DMS 273 (cell line): ENCODE results near the gene AUNIP.

Experiments
- DNase-seq: peaks from one replicate; lab custom pipeline; 2025; ENCODE audit not compliant: unreplicated experiment; lab: John Stamatoyannopoulos, UW

AUNIP gene

DNA sequence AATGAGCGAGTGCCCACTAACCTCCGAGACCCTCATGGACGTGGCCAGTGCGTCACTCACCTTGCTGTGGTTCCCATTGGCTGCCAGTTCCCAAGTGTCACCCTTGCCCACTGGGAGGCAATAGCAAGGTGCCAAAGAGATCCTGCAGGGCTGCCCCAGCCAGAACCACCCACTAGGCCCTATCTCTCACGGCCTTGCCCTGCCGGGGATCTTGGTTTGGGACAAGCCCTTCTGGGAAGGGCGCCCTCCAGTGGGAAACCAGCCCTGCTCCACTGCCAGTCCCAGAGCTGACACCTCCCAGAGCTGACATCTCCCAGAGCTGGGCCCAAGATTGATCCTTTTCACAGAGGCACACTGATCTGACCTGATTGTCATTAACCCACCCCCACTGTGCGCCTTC is 61.3 kb downstream of the AUNIP start:
- DNase-seq: peak; percentile 75

DNA sequence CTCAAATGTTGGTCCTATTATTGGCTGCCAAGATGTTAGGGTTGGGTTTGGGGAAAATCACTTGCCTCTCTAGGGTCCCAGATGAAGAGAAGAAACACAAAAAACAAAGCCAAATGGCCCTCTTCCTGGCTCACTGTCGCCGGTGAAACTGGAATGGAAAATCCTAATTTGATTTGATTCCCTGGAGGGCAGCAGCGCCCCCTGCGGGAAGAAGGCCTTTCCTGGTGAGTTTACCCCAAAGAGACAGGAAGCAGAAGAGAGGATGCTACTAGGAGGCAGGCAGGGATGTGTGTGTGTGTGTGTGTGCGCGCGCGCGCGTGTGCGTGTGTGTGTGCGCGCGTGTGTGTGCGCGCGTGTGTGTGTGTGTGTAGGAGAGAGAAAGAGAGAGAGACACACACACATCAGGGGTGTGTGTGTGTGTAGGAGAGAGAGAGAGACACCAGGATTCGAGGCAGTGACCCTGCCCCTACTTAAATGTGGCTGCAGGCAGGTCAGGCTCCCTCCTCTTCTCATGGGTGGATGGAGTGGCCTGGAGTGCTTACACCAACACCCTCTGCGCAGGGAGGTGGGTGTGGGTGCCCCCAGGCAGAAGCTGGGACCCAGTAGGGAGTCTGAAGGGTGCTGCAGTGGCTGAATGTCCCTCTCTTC is 62.3 kb downstream of the AUNIP start:
- DNase-seq: peak; percentile 95

DNA sequence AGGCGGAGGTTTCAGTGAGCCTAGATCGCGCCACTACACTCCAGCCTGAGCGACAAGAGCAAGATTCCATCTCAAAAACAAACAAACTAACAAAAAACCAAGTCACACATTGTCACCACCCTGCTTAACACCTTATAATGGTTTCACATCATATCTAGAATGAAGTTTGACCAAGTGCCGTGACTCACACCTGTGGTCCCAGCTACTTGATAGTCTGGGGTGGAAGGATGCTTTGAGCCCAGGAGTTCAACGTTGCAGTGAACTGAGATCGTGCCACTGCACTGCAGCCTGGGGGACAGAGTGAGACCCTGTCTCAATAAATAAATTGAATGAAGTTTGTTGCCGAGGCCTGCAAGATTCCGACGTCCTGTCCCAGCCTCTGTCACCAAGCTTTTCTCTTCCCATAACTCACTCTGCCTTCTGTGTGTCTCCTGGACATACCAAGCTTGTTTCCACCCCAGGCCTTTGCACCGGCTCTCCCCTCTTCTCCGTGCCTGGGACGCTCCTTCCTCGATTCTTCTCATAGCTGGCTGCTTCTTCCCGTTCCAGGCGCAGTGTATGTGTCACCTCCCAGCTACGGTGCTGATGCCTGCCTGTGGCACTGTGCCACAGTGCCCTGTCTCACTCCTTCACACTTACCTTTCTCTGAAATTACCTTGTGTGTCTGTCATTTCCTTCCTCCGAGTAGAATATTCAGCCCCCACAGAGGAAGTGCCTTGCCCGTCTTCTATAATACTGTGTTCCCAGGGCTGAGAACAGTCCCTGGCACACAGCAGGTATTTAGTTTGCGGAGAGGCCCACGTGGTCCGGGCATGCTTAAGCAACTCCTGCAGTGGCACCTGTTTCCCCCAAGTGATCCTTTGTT is 63.1 kb downstream of the AUNIP start:
- no peak for DNase-seq

DNA sequence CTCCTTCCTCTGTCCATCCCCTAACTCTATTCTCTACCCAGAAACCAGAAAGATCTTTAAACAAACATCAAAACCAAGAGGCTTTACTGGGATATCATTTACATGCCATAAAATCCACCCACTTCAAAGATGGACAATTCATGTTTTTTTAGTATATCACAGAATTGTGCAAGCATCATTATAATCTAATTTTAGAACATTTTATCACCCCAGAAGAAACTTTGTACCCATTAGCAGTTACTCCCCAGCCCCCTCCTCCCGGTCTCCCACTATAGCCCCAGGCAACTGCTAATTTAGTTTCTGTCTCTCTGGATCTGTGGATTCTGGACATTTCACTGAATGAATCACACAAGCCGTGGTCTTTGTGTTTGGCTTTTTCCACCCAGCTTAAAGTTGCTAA is 64.0 kb downstream of the AUNIP start:
- no peak for DNase-seq

DNA sequence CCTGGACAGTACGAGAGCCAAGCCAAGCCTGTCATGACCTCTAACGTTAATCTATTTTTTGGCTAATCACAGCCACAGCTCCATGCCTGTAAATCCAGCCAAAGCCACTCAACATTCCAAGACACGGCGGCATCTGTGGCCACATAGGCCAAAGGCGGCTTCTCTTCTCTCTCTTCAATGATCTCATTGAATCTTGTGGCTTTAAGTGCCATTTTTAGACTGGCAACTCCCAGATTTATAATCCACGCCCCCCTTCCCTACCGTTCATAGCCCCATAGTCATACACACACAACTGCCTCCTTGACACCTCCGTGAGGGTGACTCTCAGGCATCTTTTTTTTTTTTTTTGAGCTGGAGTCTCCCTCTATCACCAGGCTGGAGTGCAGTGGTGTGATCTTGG is 64.9 kb downstream of the AUNIP start:
- no peak for DNase-seq

DNA sequence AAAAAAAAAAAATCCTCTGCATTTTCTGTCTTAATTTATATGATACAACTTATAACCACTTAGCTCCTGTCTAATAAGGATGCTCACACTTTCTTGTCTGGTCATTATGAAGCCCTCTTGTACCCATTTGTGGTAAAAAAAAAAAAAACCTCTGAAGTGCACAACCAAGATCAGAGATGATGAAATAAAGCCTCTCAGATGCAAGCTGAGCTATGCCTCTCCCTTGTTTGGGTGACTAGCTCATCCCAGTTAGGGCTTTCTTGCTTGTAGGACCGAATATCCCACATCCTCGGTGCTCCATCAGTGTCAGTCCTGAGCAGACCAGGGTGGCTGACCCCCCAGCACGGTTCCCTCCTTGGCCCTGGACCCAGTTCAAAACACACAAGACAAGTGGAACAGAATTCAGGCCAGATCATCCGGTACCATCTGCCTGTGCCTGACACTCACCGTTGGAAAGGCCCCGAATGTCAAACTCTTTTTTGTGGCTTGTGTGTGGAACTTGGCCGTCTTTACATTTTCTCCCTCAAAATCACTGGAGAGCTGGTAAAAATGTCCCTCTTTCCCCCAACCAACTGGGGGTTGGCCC is 65.6 kb downstream of the AUNIP start:
- no peak for DNase-seq

DNA sequence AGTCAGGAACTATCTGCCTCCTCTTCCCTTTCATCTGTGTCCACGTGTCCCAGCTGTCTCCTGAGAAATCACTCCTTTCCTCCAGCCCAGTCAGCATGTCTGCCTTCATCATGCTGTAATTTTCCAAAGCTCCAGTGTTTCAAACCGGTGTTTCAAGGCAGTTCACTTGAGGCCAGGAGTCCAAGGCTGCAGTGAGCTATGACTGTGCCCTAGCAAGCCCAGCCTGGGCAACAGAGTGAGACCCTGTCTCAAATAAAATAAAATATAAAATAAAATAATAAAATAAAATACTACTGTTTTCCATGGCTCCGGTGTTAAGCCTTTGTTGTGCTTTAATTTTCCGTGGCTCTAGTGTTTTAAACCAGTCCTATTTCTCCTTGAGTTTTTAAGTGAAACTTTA is 67.1 kb downstream of the AUNIP start:
- no peak for DNase-seq

DNA sequence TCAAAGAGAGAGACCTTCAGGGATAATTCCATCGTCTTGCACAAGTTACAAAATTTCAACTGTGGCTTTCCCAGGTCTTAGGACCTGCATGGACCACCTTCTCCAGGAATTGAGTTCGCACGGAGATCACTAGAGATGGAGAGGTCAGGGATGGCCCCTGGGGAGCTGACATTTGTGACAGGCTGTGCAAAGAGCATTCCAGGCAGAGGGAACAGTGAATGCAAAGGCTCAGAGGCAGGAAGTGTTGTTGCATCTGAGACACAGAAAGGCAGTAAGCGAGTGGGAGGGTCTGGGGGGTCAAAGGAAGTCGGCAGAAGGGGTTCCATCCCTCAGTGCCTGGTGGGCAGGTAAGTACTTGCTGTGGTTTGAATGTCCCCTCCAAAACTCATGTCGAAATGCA is 68.8 kb downstream of the AUNIP start:
- no peak for DNase-seq

DNA sequence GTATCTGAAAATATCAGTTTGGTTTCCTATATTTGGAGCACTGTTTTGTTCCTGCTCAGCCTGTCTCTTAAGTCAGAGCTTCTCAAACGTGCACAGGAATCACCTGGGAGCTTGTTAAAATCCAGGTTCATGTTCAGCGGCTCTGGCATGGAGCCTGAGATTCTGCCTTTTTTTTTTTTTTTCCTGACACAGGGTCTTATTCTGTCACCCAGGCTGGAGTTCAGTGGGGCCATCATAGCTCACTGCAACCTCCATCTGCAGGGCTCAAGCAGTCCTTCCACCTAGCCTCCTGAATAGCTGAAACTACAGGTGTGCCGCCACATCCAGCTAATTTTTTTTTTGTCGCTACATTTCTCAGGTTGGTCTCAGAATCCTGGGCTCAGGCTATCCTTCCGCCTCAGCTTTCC is 71.5 kb downstream of the AUNIP start:
- DNase-seq: no peak

DNA sequence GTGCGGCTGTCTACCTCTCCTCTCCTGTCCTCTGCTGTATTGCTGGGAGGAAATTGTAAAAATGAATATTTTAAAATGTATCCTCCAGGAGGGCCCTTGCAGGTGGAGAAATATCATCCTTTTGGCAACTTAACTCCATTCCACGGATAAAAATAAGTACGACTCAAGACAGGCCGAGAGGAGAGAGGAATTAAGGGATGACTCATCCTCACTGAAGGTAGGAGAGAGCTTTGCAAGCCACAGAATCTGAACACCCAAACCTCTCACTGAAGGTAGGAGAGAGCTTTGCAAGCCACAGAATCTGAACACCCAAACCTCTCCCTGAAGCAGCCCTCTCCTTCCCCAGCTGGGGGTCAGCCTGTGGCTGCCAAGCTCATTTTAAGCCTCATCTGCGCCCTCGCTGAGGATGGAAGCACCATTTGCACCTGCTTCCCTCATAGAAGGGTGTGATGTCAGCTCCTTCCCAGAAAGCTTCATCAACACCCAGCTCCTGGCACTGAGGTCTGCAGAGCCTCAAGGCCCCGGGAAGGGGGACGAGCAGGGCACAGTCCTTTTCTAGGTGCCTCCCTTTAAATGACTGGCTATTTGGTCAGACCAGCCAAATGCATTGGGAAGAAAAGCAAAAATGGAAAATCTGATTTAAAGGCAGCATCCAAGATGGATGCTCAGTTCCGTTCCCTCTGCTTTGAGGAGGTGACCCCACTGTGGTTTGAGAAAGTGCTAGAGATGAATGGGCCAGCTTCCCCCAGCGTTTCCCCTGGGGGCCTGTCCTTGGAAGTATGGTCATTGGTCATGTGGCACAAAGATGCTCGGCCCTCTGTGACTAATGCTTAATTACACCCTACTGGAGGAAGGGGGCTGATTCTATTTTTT is 72.1 kb downstream of the AUNIP start:
- DNase-seq: no peak

DNA sequence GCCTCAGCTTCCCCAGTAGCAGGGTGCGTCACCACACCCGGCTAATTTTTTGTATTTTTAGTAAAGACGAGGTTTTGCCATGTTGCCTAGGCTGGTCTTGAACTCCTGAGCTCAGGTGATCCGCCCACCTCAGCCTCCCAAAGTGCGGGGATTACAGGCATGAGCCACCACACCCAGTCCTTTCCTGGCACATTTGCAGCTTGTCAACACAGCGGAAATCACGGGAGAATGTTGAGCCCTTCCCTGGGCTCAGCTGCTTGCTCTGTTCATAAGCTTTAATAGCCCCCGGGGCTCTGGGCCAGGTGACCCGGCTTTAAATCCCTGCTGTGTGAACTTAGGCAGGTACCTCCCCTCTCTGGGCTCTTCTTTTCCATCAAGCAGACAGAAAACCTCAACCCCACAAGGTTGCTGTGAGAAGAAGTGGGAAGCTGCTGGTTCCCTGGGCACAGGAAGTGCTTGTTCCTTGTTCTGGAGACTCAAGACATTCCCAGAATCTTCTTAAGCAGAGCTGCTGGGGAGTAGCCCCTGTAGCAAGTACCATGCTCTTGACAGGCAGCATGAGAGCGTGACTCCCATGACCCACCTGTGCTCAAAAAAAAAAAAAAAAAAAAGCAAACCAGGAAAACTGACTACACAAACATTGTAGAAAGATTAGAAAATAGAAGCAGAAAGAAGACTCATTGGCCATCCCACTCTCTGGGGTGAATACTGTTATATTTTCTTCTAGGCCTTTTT is 73.8 kb downstream of the AUNIP start:
- DNase-seq: no peak

DNA sequence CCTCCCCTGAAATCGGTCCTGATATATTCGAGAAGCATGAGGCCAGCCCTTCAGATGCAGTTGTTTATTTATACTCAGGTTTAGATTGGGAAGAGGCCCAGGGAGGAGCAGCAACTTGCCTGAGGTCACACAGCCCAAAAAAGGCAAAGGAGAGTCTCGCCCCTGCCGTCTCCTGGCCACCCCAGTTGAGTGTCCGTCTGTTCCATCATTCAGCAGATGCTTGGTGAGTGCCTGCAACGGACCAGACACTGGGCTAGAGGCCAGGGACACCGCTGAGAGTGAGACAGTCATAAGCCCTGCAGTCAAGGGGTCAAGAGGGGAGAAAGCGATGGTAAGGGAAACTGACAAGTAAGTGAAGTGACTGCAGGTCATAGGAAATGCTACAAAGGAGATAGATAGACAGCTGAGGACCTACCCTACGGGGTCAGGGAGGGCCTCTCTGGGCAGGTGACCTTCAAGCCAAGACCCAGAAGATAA is 74.6 kb downstream of the AUNIP start:
- DNase-seq: peak; percentile 59
